ENCODE results near the gene GDAP2.
"Not testable (repeated sequence)": the region's sequence is repeated elsewhere in the genome, so short reads cannot be mapped to it uniquely, and the experiment has no call there.

GDAP2 gene

GRCh38 chr1:117899801-117900200 is 29.6 kb downstream of the GDAP2 start:
- no peak for DNase-seq

DNA sequence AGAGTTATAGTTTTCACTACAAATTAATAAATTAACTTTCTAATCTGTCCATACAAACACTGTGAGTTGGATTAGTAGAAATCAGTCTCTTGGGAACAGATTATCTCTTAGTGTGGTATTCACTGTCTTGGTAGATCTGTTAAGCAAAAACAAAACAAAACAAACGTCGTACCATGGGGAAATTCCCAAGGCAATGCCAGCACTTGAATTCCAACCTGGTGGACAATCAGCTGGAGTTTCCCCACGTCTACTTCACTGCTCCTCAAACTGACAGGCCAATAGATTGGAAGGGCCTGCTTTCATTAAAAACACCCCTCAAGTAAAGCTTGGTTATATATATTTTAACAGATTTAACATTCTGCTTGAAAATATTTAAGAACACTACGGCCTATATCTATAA is 31.9 kb downstream of the GDAP2 start:
- no peak for DNase-seq

GRCh38 chr1:117895482-117896114 is 33.8 kb downstream of the GDAP2 start:
- DNase-seq: peak in 9 of 14 donors; percentile 1 to 54 (median 4)

GRCh38 chr1:117894078-117894477 is 35.3 kb downstream of the GDAP2 start:
- DNase-seq: no peak

DNA sequence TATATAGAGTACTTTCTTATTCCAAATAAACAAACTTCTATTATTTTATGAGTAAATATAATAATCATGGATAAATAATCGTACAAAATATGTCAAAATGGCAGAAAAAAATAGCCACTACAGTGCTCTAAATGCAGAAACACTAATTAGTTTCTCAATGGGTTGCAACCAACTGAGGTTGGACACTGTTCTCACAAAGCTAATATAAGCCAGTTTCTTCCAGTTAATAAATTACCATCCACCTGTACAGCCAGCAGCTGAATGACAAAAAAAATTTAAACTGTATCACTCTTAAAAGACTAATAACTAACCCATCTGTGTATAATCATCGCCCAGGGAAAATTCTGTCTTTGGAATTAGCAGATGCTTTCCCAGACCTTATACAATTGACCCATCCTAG is 36.9 kb downstream of the GDAP2 start:
- DNase-seq: no peak

DNA sequence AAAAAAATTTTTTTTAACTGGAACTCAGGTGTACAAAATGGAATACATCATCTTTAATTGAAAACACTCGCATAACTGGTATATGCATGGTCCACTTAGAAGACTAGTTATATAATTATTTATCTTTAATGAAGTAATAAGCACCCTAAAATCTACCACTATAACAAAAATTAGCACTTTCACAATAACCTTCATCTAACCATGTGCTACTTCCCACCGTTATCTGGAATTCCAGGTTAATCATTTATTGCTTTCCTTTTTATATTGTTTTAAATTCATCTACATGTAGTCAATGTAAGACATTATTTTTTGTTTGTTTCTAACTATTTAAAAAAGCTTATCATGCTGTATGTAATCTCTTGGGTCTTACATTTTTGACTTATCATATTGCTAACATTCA is 39.0 kb downstream of the GDAP2 start:
- no peak for DNase-seq

DNA sequence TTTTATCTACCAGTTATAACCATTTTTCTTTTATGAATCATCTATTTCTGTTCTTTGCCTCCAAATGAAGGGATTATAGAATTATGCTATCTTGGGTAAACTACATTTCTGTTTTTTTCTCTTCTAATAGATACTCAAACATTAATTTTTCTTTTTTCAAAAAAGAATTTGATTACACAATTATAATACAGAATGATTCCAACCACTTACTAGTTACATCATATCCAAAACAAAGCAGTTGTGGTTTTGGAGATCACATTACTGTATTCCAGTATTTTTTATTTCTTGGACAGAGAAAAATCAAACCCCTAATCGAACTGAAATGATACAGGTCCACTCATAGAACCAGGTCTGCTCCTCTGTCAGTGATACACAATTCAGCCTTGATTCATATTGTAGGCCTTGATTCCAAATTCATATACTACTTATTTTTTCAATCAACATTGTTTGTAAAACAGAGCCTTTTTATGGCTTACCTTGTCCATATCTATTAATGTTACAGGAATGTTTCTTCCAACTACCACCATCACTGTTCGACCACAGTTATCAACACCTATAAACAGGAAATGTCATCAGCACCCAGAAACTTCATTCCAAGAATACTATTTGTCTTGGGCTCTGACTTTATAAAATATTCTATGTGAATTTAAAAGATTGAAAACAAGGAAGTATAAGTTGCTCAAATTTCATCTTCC is 43.2 kb downstream of the GDAP2 start:
- no peak for DNase-seq

- DNase-seq: no peak
Observed at GRCh38 chr1:117883616-117884015, 45.8 kb downstream of the GDAP2 start.

GRCh38 chr1:117879284-117879683 is 50.1 kb downstream of the GDAP2 start:
- DNase-seq: no peak

DNA sequence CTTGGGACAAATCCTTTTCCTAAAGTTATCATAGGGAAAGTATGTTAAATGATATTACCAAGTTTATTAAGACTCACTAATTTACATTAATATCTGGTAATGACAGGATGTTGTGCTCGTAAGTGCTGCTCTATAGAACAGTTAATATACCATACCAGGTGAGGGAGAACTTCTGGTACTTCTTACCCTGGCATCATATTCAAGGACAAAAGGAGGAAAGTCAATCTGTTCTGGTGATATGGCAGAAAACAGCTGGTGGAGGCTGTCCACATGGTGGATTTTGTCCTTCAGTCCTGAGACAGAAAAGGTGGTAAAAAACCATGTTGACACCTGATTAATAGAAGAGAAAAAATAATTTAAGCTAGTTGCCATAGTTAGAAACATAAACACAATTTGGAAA is 51.6 kb downstream of the GDAP2 start:
- no peak for DNase-seq

GRCh38 chr1:117871013-117871412 is 58.4 kb downstream of the GDAP2 start:
- no peak for DNase-seq

GRCh38 chr1:117861694-117862093 is 67.7 kb downstream of the GDAP2 start:
- DNase-seq: no peak

- DNase-seq: no peak
Observed at GRCh38 chr1:117860896-117861610, 68.4 kb downstream of the GDAP2 start.

GRCh38 chr1:117859901-117860300 is 69.5 kb downstream of the GDAP2 start:
- no peak for DNase-seq

- no peak for DNase-seq
Observed at GRCh38 chr1:117857418-117857817, 72.0 kb downstream of the GDAP2 start.

DNA sequence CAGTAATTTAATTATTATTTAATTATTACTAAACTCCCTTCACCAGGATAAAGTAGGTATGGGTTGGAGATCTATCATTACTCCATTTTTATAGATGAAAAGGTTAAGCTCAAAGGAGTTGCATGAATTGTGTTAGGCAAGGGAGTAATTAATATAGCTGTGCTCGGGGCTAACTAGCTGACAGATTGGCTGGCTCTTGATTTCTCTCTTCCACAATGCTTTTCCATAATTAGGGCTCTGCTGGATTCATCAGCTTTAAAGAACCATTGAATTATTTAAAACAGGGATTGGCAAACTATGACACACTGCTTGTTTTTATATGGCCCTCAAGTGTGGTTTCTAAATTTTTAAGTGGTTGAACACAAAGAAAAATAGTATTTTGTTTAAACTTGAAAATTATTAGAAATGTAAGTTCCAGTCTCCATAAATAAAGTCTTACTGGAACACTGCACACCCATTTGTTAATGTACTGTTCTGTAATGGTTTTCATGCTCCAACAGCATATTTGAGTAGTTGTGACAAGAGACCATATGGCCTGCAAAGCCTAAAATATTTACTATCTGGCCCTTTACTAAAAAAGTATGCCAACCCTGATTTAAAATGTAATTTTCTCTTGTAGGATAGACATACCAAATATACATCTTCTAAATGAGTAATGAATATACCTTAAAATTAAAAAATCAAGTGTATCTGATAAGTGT is 76.4 kb downstream of the GDAP2 start:
- peak in 1 of 14 donors; percentile 88 for DNase-seq

DNA sequence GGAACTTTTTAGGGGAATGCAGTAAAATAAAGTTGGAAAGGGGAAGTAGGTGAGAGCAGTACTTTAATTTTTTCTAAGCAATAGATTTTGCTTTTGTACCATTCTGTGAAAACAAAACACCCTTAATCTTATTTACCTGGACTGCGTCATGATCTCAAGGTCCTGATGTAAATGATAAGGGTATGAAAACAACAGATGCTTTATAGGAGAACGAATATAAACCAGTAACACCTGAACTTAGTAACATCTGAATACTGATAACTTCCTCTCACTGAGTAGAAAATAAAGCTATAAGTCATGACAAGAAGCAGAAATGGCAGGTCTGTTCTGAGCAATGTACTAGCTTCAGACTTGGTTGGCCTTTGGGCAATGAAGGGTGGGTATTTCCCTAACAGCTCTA is 77.7 kb downstream of the GDAP2 start:
- DNase-seq: no peak

DNA sequence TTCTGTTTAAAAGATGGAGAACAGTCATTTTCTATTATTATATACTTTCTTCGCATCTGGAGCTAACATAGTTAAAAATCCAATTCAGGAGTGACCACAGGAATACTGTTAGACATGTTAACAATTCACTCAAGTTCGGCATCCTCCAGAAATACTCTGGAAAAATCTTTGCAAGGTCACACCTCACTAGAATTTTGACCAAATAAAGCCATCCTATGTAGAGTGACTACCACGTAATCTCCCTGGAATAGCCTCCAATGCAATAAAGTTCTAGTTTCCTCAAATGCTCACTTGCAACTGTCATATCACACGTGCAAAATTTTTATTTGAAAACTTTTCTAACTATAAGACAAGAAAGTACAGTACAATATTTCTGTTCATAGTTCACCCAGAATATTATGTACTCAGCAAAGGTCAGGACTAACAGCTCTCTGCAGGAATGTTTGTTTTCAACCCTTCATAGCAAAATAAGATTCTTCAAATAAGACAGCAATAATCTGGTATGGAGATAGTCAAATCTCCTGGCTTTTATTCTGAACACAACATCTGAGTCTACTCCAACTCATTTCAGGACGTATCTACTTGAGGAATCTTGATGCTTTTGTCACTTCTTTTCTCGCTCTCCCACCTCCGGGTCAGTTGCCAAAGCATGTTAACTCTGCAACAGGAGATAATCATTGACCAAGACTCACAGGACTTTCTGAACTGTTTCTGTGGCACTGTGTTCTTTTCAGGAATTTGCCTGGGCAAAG is 82.6 kb downstream of the GDAP2 start:
- DNase-seq: no peak

DNA sequence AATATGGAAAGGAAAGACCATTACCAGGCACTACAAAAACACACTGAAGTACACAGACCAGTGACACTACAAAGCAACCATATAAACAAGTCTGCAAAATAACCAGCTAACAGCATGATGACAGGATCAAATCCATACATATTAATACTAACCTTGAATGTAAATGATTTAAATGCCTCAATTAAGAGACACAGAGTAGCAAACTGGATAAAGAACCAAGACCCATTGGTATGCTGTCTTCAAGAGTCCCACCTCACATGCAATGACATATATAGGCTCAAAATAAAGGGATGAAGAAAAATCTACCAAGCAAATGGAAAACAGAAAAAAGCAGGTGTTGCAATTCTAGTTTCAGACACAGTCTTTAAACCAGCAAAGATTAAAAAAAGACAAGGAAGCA is 84.9 kb downstream of the GDAP2 start:
- not testable (repeated sequence) for DNase-seq

DNA sequence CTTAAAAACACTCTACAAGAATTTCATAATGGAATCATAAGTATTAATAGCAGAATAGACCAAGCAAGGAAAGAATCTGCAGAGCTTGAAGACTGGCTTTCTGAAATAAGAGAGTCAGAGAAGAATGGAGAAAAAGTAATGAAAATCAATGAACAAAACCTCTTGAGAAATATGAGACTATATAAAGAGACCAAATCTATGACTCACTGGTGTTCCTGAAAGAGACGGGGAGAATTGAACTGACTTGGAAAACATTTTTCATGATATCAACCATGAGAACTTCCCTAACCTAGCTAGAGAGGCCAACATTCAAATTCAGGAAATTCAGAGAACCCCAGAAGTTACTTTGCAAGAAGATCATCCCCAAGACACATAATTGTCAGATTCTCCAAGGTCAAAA is 85.6 kb downstream of the GDAP2 start:
- DNase-seq: no peak

DNA sequence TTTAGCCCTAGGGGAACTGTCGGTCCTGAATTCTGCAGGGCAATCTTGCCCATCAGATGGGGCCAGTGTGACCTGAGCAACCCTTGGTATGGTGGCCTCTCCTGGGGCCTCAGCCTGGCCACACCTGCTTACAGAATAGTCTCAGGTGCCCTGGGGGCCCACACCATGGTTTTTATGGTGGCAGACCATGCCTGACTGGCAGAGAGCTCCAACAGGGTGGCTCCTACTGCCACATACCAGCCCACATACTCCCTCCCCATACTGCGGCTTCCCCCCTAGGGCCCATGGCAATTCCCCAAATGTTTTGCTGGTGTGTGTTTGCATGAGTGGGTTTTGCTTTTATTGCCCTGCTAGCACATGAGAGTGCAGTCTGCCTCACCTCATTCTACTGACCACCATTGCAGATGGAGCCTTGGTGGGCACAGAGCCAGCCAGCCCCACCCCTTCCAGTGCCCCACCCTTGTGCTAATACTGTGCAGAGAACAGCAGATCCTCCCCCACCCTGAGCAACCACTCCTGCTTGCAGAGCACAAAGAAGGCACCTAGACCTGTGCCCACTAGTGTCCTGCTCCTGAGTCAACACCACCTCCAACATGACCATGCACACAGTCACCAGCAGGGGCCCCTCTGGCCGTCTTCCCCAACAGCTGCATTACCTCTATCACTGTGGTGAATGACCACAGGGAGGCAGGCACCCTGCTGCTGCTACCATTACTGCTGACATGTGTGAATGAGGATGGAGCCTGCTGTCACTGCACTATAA is 86.8 kb downstream of the GDAP2 start:
- no peak for DNase-seq
